ENCODE data around the gene EML4. TPM values are rescaled to one million over a fixed set of nuclear protein-coding genes. Genes with fewer than 3 reads are reported as not detected.
"Not testable (repeated sequence)": the region's sequence is repeated elsewhere in the genome, so short reads cannot be mapped to it uniquely, and the experiment has no call there.

Gene EML4
- total RNA-seq, 4 donors from 2014 or later: 33.3 to 79.6 (median 41.5) TPM

GRCh38 chr2:42127425-42128424 lies 41.4 kb upstream of the EML4 start:
- ATAC-seq (ENCODE audit: low FRiP score) (no peak), DNase-seq (ENCODE audit: low spot score) (no peak)
- TF ChIP-seq CTCF (IDR thresholded peaks at IDR 0.05): no peak

- no peak for ATAC-seq (ENCODE audit: low FRiP score)
These were observed 40.2 kb upstream of the EML4 start for GRCh38 chr2:42128721-42129486.

GRCh38 chr2:42129487-42129852 lies 39.7 kb upstream of the EML4 start:
- TF ChIP-seq CTCF (IDR thresholded peaks at IDR 0.05): no peak
- no peak for ATAC-seq (ENCODE audit: low FRiP score)
- no peak for DNase-seq (ENCODE audit: low spot score)

More at GRCh38 chr2:42128721-42129486, 40.2 kb upstream of the EML4 start:
- DNase-seq (ENCODE audit: low spot score): no peak
- TF ChIP-seq CTCF (IDR thresholded peaks at IDR 0.05): no peak

- DNase-seq (ENCODE audit: low spot score): no peak
- no peak for TF ChIP-seq CTCF (IDR thresholded peaks at IDR 0.05)
- ATAC-seq (ENCODE audit: low FRiP score): no peak
These were observed 39.2 kb upstream of the EML4 start for GRCh38 chr2:42129947-42130346.

GRCh38 chr2:42130858-42131257 lies 38.3 kb upstream of the EML4 start:
- DNase-seq (ENCODE audit: low spot score); ATAC-seq (ENCODE audit: low FRiP score): not testable (repeated sequence)

DNA sequence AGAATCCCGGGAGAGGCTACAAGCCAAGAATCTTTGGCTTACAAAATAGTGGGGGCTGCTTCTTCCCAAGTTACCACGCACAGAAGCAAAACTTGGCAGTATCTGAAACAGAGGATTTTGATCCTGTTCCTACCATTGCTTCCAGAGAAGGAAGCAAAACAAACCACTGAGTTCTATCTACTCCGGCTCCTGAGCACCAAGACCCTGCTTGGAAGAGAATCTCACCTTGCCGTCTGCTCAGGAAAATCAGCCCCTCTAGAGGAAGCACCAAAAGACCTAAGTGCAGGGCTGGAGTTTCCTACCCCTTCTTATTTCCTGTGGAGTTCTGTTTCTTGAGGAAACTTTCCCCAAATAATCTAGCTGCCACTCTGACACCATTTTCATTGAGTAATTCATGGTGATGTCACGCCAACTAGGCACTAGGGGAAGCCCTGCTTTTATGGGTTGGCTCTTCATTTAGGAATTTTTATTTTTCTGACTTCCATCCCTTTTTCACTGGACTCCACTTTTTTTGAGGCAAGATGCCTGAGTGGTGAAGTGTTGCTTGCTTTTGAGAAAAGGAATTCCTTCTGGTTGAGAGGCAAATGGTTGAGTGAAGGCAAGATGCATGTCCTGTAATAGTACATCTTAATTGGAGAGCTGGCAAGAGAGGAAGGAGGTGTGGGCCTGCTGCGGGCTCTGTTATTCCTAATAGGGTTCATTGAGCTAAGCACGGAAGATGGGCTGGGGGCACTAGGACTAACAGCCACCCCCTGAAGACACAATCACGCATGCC lies 36.8 kb upstream of the EML4 start:
- DNase-seq (ENCODE audit: low spot score) (no peak), ATAC-seq (ENCODE audit: low FRiP score) (peak; percentile 63)
- no peak for TF ChIP-seq CTCF (IDR thresholded peaks at IDR 0.05)

Measured in omental fat pad (tissue), 4 donors.